Measurements from ENCODE around the gene USP44.

DNA sequence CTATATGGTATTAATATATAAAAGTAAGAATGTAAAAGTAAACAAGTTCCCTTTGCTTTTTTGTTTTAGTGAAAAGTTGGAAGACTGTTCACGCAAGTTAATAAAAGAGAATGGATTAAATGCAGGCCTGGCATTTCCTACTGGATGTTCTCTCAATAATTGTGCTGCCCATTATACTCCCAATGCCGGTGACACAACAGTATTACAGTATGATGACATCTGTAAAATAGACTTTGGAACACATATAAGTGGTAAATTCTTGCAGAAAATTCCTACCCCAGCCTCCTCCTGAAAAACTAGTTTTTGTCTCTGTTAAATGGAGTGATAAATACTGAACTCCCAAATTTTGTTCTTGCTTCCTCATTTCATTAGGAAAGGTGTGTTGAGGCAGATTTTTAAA, 56.4 kb downstream of the USP44 start:
- TF ChIP-seq POLR2A (IDR thresholded peaks at IDR 0.05), result no peak
- TF ChIP-seq CTCF (IDR thresholded peaks at IDR 0.05), result no peak

All from adrenal gland (tissue), 5 donors.